ENCODE data around the gene DHX29.

DHX29 gene

DNA sequence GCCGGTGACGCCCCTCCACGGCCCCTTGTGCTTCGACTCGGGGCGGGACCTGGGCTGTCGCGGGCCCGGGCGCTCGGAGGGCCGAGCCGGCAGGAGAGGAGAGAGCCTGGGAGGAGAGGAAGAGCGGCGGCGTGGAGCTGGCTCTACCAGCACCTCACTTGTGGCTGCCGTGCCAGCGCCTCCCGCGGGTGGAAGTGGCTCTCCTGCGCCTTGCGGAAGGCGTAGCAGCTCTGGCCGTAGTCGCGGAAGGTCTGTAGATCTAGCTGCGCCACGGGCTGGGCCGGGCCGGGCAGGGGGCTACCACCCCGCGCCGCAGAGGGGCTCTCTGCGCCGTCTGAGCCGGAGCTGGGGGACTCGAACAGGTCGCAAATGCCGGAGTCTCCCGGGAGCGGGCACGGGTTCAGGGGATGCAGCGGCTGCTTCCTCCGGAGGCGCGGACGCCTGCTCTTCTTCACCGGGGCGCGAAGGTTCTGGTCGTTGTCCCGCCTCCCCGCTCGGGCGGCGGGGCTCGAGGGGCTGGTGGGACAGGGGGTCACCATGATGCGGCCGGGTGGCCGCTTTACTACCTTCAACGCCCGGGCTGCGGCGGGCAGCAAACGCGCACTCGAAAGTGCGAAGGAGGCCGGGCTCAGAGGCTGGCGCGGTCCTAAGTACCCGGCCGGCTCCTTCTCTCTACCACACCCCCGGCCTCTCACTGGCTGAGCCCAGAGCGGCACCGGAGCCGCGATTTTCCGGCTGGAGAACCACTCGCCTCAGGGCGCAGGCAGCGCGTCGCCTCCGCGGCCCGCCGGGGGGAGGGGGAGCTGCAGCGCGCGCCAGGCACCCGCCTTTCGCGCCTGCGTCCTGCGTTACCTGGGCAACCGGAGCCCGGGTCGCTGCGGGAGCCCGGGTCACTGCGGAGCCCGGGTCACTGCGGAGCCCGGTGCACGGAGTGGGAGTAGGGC lies 74.2 kb downstream of the DHX29 start, which contains the start of gene CCNO:
TSS of gene CCNO (minus strand) at position 624 of the 944 bp plus-strand sequence. CDS start at position 539, 85 bp downstream.
- peak in 1 of 2 donors; percentile 51 for DNase-seq (ENCODE audit: low read depth in 2 of 2)

DNA sequence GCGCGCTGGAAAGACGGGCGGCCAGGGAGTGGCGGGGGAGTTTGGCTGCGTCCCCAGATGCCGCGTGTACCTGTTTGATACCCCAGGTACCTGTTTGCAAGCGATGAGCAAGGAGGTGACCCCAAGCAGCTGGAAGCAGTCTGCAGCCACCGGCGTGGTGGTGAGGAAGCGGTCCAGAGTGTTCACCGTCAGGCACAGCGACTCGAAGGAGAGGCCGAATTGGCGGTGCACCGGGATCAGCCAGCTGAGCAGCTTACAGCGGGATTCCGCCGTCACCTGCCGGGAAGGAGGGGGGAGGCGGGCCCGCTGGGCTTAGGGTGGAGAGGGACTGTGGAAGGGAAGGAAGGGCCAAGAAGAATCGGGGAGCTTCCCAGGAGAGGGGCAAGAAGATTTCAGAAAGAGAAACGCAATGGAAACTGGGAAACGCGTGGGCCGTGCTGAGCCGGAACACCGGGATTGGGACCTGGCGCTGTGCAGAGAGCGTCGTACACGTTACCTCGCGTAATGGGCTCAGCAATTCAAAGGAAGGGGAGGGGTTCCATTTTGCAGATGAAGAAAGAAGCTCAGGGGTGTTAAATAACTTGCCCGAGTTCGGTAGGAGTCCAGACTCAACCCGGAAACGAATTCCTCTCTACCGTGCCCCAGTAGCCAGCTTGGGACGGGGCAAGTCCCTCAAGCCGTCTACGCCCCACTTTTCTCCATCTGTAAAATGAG lies 75.1 kb downstream of the DHX29 start:
- DNase-seq (ENCODE audit: low read depth in 2 of 2) = no peak

DNA sequence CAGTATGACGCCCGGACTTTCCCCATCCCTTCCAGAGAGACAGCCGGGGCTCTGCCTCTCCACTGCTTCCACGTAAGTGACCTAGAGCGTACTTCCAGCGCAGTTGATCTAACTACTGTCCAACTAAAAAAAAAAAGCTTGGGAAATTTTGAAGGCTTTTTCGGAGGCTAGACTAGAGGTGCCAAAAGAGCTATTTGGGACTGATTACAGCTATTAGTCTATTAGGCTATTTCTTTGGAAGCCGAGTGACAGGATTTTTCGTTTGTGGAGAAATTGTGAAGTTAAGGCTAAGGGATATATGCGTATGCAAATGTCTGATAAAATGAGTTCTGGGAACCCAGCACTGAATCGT lies 75.6 kb downstream of the DHX29 start:
- DNase-seq (ENCODE audit: low read depth in 2 of 2) = no peak

DNA sequence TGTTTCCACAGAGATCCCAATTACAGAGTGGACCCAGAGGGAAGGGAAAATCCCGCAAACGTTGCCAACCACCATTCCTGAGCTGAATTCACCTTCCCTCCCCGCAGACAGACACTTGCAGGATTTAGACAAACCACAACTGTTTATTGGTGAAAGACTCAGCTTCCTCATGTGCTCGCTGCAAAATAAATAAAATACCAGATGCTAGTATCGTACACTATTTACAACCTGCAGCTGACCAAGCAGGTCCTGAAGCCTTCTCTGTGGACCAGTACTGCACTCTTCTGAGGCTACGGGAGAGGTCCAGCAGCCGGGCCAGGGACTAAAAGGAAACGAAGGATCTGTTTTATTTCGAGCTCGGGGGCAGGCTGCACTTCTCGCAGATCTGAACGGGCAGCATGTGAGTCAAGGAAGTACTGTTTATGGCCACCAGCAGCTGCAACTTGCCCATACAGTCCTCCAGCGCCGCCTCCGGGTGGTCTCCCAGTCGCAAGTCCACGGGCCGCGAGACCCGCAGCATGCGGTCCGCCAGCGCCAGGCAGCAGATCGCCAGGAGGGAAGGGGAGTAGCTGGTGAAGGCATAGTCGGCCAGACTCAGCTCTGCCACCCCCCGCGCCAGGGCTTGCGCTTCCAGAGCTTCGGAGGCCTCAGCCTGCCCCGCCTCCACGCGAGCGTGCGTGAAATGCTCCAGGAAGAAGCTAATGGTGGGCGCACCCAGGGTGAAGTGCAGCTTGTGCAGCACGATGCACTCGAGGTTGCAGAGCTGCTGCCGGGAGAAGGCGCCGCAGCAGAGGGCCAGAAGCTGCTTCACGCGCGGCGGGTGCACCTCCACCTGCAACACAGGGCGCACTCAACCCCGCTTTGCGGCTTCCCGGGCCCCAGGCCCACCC lies 76.2 kb downstream of the DHX29 start:
- no peak for DNase-seq (ENCODE audit: low read depth in 2 of 2)

DNA sequence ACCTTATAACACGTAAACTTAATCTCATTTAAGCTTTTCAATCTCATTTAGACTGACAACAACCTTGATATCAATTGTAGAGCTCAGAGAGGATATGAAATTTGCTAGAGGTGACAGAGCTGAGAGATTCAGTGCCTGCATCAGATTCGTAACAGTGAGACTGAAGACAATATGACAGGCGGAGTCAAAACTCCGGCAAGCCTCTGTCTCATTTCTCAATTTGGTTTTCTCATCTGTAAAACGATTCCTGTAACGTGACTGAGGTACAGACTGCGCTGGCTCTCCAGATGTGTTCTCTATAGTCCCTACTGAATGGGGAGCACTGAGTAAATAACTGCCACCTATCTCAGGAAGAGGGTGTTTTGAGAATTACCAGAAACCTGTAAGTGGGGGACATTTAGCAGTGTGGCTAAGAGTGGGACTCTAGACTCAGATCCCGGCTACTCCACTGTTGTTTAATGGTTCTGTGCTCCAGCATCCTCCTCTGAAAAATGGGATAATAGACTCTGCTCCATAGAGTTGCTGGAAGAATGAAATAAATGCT lies 77.3 kb downstream of the DHX29 start:
- no peak for DNase-seq (ENCODE audit: low read depth in 2 of 2)

DNA sequence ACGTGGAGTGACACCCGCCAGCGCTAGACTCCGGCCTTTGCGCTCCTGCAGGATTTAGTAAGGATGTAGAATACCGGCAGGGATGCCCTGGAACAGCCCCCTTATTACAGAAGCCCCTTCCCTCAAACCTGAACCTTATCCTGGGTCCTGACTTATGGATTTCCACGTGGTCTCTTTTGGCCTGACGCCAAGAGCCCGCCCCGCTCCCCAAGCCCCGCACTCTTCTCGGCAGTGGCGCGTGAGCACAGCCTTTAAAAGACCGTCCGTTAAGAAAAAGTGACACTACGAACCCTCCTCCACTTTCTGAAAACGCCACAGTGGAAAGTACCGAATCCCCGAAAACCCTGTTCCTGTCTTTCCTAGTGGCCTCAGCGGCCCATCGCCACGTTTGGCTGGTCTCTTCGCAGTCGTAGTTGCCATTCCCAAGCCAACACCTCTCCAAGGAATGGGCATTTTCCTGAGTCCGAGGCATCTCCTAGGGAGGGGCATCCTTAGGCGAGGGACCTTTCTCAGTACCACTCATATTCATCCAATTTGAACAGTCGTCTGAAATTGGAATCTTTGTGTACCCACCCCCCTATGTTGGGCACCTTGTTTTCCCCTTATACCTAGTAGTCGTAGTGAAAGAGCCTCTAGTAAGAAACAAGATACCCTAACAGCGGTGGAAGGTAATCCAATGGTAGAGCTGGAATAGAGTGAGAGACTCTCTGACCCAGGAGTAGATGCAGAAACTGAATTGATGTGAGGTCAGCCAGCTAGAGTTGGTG lies 79.6 kb downstream of the DHX29 start:
- DNase-seq (ENCODE audit: low read depth in 2 of 2) = no peak

DNA sequence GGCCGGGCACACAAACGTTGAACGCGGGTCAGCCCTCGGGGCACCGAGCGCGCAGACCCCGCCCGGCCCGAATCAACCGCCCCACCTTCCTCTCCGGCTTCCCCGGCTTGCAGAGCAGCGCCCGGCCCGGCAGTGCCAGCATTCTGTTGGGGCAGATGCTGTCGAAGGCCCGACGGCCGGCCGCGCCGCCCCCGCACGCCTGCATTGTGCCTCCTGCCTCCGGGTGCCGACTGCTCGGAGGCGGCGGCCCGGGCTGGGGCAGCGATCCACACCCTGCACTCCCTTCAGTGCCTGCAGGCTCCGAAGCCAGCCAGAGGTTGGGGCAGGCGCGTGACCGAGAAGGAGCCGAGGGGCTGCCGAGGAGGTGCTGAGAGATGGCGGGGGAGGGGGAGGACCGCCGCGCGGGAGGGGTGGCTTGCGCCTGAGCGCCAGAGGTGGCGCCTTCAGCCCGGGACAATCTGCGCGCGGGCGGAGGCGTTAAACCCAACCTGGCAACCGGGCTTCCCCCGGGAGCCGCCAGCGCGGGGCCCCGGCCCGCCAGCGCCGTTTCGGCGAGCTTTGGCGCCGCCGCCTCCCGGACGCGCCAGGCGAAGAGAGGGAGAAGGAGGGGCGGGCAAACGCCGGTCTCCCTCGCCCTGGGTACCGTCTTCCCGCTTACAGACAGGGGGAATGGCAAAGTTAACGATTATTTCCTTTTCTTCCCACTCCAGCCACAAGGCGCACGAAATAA lies 80.4 kb downstream of the DHX29 start, which contains the start of gene MCIDAS:
TSS of gene MCIDAS (minus strand) at position 382 of the 730 bp plus-strand sequence. CDS start at position 205, 177 bp downstream.
- peak in 1 of 2 donors; percentile 61 for DNase-seq (ENCODE audit: low read depth in 2 of 2)

DNA sequence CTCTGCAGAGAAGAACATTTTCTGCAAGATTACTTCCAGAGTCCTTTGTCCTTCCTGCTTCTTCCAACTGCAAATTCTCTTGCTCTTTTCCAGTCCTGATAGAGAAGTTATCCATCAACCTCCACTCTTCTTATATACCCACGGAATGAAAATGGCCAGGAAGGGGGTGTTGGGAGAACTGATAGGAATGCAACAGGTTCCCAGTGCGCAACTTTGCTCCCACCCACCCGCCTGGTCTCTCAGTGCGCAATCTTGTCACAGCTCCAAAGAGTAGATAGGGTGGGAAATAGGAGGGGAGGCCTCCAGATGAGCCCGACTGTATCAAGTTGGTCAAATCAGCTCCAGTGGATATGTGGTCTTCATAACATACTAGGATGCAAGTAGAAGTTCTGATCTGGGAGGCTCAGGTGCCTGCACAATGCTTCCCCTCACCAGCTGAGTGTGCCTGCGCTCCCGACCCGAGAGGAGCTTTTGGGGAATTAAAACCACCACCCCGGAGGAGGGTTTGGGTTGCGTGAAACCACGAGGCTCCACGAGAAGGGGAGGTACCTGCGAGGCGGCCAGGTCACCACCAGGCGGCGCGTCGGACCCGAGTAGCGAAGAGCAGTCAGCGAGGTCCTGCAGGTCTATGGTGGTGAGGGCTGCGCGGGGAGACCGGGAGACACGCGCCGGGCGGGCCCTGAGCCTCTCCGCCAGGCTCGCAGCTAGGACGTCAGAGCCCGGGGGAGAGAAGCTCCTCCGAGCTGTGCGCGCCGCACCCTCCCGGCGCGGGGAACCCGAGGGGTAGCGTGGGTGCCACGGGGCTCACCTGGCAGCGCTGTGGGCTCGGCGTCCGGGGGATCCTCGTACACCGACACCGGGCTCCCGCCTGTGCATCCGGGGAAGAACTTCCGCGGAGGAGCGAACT lies 81.2 kb downstream of the DHX29 start:
- DNase-seq (ENCODE audit: low read depth in 2 of 2) = peak in 1 of 2 donors; percentile 60

DNA sequence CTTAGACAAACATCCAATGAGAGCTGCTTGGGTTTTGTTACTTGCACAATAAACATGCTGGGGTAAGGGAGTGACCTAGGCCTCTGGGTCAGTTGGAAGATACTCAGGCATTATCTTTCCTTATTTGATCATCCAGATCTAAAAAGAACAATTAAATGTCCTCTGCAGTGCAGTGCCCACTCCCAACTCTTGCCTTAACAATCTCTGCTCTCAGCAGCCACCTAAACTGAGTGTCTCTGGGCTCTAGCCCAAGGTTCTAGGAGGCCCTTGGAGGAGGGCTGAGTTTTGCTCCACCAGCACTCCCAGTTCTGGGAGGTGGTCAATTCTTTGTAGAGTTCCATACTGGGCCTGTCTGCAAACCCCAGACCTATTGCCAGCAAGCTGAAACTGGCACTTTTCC lies 82.1 kb downstream of the DHX29 start:
- no peak for DNase-seq (ENCODE audit: low read depth in 2 of 2)

DNA sequence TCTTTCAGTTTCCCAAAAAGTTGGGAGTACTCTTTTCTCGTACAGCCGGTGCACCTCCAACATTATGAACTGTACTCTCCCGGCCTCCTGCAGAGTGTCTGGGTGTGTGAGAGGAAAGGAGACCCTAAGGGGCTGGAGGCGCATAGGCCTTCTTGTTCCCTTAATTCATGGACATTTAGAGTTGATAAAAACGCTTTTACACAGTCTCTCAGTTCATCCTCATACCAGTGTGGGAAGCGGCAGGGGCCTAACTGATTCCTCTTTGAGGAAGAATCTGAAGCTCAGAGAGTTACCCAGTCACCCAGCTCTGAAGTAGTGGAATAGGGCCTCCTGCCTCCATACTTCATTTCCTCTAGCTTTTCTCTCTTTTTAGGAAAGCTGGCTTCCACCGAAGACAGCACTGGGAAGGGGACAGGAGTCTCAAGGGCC lies 83.7 kb downstream of the DHX29 start:
- DNase-seq (ENCODE audit: low read depth in 2 of 2) = no peak

DNA sequence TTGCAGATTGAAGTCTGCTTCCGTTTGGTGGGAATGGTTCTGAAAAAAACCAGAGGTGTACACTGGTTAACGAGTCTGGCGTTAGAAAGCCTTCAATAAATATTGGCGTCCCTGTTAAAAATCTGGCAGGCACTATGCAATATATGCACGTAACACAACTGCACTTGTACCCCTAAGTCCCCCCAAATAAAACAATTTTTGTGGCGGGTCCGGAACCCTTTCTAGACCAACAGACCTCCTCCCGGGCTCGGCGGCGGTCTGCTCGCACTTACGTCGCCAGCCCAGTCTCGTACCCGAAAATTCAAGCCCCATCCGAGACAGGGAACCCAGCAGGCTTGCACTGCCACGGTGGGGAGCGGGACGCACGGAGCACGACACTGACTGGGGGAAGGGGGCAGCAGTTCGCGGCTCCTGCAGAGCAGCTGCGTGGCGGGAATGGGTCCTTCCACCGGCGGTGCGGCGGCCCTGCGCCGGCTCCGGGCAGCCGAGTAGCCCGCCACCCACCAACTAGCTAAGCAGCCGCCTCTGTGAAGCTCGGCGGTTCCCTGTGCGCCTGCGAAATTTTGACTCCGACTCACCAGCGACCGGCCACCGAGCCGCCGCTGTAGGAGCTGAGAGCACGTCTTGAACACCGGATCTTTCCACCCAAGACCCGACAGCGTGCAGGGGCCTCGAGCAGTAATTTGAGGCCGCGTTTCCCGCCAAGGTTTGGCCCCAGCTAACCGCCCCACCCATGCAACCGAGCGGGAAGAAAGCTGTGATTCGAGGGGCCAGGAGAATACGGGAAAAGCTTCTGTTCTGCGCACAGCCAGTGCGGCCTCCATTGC lies 84.3 kb downstream of the DHX29 start:
- no peak for DNase-seq (ENCODE audit: low read depth in 2 of 2)

DNA sequence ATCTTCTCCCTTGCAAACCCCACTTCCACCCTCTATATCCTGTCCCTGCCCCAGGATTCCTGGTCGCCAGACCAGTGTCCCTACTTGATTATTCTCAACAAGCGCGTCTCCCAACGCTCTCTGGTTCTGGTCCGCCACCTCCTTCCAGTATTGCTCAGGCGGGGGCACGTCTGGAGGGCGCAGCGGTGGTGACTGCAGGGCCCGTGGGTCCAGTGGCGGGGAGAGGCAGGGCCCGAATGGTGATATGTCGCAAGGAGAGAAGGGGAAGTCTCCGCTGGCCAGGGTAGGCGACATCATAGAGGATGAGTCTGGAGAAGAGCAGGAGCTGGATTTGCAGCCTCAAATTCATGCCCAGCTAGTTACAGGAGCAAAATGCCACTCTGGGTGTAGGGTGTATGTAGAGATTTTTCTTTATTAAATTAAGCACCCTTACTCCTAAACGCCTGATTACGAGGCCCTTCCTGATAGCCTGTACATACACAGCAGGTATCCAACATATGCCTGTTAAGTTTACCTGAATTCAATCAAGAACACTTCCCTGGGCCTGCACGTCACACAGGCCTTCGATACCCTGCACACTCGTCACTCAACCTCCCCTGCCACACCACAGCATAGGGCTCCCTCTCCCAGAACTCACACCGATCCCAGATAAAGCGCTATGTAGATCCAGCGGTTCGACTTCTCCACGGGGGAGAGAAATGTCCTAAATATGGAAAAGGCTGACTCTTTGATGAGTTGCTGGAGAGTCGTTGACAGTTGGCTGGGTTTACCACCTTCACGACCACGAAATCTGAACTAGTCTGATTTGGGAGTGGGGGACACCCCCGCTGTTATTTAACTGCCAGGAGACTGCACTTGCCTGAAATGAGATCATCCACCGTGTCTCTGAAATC lies 85.2 kb downstream of the DHX29 start:
- no peak for DNase-seq (ENCODE audit: low read depth in 2 of 2)

DNA sequence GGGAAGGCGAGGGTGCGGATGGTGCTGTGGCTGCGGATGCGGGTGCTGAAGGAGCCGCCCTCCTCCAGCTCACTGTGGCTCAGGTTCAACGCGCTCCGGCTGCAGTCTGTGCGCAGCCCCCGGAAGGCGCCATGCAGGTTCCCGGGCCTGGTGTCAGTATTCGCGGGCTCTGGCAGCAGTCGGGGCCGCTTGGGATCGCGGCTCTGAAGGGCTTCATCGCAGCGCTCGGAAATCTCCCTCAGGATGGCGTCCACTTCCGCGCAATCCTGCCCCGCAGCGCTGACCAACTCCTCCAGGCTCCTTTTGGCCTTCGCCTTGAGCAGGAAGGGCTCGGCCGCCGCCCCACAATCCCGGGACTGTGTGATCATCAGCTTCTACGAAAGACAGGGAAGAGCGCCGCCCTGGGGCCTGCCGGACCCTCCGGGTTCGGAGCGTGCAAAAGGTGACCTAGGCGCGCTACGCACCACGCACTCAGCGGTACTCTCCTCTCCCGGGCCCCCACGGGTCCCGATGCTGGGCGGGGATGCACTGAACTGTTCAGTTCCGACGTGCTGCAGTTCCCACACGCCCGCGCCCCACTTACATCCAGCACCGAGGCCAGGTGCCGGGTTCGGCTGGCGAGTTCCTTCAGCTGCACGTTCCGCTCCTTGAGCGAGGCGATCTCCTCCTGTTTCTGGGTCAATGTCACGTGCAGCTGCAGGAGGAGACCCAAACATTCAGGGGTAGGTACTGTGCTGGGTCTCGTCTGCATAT lies 86.9 kb downstream of the DHX29 start:
- no peak for DNase-seq (ENCODE audit: low read depth in 2 of 2)

DNA sequence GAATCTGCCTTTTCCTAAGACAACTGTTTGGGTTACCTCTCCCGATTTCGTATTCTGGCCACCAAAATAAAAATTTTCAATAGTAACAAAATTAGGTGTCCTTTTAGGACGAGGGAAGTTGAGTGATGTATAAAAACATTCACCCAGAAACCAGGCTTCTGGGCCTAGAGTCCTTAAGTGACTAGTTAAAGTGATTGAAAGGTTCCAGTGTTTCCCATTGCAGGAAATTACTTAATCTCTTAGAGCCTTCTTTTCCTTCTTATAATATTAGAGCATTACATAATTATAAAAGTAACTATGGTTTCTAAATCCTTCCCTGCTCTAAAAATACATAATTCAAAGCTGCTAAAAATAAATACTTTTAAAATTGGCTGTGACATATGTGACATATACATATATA lies 87.7 kb downstream of the DHX29 start:
- no peak for DNase-seq (ENCODE audit: low read depth in 2 of 2)

DNA sequence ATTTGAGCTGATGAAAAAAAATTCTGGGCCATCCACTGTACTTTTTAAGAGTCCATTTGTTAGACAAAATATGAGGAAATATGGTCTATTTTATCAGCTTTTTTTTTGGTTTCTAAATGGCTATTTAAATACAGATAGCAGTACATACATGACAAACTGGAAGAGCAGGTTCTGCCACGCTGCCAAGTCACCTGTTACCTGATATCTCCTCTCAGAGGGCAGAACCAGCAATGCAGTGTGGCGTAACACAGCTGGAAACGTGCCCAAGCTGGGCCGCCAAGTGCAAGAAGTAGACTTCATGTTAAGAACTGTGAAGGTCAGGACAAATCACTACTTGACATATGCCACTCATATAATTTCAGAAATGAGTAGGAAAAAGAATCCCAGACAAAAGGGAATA lies 88.5 kb downstream of the DHX29 start:
- no peak for DNase-seq (ENCODE audit: low read depth in 2 of 2)

DNA sequence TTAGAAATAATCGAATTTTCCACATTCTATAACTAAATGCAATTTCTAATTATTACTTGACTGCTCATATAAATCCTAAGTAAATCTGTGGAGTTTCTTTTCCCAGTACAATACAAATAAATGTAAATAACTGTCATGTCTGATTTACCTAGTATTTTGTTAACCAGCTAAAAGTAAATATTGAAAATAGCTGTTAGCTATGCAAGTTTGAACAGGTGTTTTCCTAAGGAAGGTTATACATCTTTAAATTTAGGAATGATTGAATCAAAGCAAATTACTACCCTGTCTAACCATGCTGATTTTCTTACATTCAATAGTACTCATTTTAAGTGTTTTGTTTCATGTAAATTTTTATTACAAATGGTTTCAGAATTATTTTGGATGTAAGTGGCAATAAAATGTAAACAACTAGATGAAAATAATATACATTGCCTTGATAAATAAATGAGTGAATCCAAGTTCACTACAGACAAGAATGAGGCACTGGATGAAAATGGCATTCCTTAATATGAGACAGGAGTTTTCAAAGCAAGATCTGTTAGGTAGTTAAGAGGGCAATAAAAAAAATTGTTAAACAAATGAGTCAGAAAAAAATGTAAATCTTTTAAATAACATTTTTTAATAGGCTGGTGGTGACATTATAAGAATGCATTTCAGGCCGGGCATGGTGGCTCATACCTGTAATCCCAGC lies 96.2 kb downstream of the DHX29 start:
- no peak for DNase-seq (ENCODE audit: low read depth in 2 of 2)

Data from stimulated activated CD4-positive, alpha-beta T cell treated with anti-CD3 and anti-CD28 coated beads, Interleukin-1b, Interleukin-23, amount 100 ng/mL, for 4 hours (primary cell).